Embryonic facial prominence (tissue), 1 donor: ENCODE data around the gene PLXNB3.
"Not testable (repeated sequence)": the region's sequence is repeated elsewhere in the genome, so short reads cannot be mapped to it uniquely, and the experiment has no call there.

Source experiments
- DNase-seq: peaks from one replicate; pipeline ENCODE4 v3.0.0-alpha.2; 2016; ENCODE audit errors: extremely low spot score

Gene PLXNB3

DNA sequence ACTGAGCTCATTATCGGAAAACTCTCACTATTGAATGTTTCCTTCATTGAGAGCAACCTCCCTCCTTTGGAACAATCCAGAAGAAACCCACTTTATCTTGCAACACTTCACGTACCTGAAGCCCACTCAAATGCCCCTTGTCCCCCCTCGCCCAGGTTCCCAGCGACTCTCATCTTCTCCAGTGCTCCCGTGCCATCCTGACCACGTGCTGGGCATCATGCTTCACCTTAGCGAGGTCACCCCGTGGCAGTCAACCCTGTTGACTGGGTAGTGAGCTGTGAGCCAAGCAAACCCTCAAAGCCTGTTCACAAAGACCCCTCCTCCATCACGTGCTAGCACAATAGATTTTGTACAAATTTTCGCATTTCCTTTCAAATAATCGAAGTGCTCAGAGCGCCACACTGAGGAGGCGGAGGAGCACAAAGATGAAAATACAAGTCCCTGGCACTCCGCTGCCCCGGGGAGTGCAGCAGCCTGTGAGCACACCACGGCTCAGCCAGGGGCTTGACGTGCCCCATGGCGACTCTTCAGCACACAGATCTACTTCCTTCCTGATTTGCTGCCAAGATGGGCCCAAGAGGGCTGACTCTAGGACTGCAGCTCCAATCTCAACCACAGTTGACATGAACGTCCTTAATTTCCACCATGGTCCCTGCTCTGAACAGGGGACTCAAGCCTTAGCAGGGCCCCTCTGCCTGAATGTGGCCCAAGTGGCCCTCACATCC is 50.7 kb downstream of the PLXNB3 start:
- no peak for DNase-seq

DNA sequence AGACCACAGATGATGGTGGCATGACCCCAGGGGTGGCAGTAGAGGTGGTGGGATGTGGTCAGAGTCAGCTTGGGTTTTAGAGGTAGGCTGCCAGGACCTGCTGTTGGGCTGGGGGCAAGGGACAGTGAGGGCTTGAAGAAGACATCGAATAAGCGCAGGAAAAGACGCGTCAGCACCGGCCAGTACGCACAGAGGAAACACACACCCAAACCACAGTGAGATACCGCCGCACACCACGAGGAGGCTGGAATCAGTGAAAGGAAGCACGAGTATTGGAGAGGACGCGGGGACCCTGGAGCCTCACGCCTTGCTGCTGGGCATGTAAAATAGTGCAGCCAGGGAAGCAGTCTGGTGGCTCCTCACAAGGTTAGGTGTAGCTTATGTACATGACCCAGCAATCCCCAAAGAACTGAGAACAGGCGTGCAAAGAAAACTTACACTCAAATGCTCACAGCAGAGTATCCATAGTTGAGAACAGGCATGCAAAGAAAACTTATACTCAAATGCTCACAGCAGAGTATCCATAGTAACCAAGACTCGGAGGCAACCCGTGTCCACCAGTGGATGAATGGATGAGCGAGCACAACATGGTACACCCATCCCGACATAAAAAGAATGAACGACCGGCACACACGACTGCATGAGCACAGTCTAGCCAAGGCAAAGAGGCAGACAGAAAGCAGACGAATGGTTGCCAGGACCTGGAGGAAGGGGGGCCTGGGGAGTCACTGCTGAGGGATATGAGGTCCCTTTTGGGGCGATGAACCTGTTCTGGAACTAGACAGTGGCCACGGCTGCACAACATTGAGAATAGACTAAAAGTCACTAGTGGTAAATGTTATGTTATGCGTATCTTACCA is 53.0 kb downstream of the PLXNB3 start:
- no peak for DNase-seq

DNA sequence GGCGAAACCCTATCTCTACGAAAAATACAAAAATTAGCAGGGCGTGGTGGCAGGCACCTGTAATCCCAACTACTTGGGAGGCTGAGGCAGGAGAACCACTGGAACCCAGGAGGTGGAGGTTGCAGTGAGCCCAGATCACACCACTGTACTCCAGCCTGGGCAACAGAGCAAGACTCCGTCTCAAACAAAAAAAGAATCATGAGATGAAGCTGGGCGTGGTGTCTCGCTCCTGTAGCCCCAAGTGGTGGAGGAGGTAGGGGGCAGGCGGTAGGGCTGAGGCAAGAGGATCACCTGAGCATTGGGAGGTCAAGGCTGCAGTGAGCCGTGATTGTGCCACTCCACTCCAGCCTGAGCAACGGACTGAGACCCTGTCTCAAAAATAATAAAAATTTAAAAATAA is 54.0 kb downstream of the PLXNB3 start:
- DNase-seq = not testable (repeated sequence)

- DNase-seq = no peak
Measured at GRCh38 chrX:153818571-153819383, 54.7 kb downstream of the PLXNB3 start.

- DNase-seq = no peak
Measured at GRCh38 chrX:153819384-153820040, 55.5 kb downstream of the PLXNB3 start.

DNA sequence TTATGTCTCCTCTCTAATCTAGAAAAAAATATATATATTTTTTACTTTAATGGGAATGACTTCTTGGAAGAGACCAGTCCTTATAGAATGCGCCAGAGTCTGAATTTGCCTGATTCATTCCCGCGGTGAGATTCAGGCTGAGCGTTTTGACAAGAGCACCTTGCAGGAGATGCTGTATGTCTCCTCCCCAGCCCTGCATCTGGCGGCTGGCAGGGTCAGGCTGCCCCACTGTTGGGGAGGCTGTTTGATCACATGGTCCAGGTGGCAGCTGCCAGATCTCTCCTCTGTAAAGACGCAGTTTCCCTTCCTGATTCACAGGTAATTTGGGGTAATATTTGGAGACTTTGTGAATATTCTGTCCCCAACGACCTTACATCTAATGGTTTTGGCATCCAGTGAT is 56.6 kb downstream of the PLXNB3 start:
- no peak for DNase-seq

DNA sequence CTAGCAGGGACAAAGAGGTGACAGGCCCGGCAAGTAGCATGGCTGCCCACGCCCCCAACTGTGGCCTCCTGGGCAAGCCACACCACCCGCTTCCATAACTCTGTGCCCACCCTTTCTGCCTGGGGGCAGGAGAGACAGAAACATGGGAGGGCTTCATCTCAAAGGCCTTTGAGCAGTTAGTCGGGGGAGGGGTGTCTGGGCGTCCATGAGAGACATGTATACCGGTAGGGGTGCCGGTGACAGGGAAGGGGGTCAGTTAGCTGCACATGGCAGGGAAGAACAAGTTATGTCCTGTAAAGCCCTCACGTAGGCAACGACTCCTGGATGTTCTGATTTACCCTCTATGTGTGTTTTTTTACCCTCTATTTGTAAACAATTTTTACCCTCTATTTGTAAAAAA is 57.0 kb downstream of the PLXNB3 start:
- DNase-seq = no peak

GRCh38 chrX:153824348-153824747 is 60.3 kb downstream of the PLXNB3 start:
- no peak for DNase-seq

GRCh38 chrX:153825042-153825441 is 61.0 kb downstream of the PLXNB3 start:
- DNase-seq = no peak
